Esophagus muscularis mucosa (tissue), 3 donors: ENCODE measurements around the gene CFAP47.

Source experiments
- POLR2A ChIP-seq: fragments of 450-650 bp; IDR thresholded peaks from one replicate; pipeline ENCODE4 v1.6.1; 2017; ENCODE audit warnings: antibody characterized with exemption, moderate library complexity, mild to moderate bottlenecking, low read depth
- TF ChIP-seq, protein P1 (sequence below), 3 experiments: fragments of 200-600 bp in 2 of 3; fragments of 450-650 bp in 1 of 3; sonication (generic) in 2 of 3; IDR thresholded peaks; one replicate each; pipeline ENCODE4 v1.5.1; 2017 to 2019; ENCODE audit warnings: antibody characterized with exemption in 3 of 3, mild to moderate bottlenecking in 2 of 3, moderate library complexity in 1 of 3

DNA sequence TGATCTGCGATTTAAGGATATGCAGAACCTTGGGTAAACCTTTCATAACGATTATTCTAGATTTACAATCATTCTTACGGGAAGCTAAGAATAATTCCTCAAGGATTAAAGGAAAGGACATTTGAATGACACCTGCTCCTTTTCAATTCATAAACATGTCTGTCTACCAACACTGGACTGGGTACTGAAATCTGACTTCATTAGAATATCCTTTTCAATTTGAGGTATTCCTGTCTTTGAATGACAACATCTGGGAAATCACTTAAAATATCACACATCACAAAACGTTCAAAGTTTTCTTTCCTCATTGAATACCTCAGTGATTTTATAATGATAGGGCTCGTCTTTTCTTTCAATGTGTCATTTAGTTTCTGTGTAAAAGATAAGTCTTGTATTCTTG, 87.7 kb downstream of the CFAP47 start:
- no peak for TF ChIP-seq POLR2A
- TF ChIP-seq, protein P1, sequence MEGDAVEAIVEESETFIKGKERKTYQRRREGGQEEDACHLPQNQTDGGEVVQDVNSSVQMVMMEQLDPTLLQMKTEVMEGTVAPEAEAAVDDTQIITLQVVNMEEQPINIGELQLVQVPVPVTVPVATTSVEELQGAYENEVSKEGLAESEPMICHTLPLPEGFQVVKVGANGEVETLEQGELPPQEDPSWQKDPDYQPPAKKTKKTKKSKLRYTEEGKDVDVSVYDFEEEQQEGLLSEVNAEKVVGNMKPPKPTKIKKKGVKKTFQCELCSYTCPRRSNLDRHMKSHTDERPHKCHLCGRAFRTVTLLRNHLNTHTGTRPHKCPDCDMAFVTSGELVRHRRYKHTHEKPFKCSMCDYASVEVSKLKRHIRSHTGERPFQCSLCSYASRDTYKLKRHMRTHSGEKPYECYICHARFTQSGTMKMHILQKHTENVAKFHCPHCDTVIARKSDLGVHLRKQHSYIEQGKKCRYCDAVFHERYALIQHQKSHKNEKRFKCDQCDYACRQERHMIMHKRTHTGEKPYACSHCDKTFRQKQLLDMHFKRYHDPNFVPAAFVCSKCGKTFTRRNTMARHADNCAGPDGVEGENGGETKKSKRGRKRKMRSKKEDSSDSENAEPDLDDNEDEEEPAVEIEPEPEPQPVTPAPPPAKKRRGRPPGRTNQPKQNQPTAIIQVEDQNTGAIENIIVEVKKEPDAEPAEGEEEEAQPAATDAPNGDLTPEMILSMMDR (IDR thresholded peaks at IDR 0.05): no peak
